OCI-LY7 (cell line): ENCODE results near the gene MKI67. TPM values are rescaled to one million over a fixed set of nuclear protein-coding genes. Genes with fewer than 3 reads are reported as not detected.
A peak's percentile ranks its signal among the peaks of the same experiment; 100 is the strongest.

ENCODE experiments used
- BruUV-seq: library from RNA; stranded (reverse); fragments of 400-500 nt; replicated peaks from 2 replicates; lab custom pipeline; 2021; lab: Mats Ljungman, UMichigan
- CTCF ChIA-PET: fragments of 300-600 bp; sonication (Branson Sonifier 250); formaldehyde crosslinking; loops from one replicate; lab custom pipeline; 2022; ENCODE audit warnings: antibody characterized with exemption; ENCODE audit not compliant: unreplicated experiment; lab: Charles Lee
- POLR2A ChIA-PET: fragments of 300-600 bp; sonication (Branson Sonifier 250); formaldehyde crosslinking; loops from one replicate; lab custom pipeline; 2022; ENCODE audit warnings: antibody characterized with exemption; lab: Charles Lee
- DNase-seq: peaks from one replicate; pipeline ENCODE4 v3.0.0-alpha.2; 2015; ENCODE audit warnings: low spot score
- H2AFZ ChIP-seq: fragments of 200-600 bp; sonication (generic), shearing (Covaris generic); 2 replicates; pipeline ENCODE4 v1.6.1; 2014; ENCODE audit warnings: mild to moderate bottlenecking, antibody characterized with exemption, low read length, moderate library complexity
- H3K27ac ChIP-seq: fragments of 200-600 bp; sonication (generic); 2 replicates; pipeline ENCODE4 v1.5.1; 2014; ENCODE audit warnings: mixed run types, low read depth, mild to moderate bottlenecking, moderate library complexity, low read length, inconsistent platforms; ENCODE audit not compliant: poor library complexity, severe bottlenecking
- H3K36me3 ChIP-seq: fragments of 200-600 bp; sonication (generic); 2 replicates; pipeline ENCODE4 v1.6.1; 2014; ENCODE audit warnings: mild to moderate bottlenecking, antibody characterized with exemption, low read length, moderate library complexity, mixed read lengths; ENCODE audit not compliant: insufficient read depth
- H3K4me1 ChIP-seq: fragments of 200-600 bp; sonication (generic); 2 replicates; pipeline ENCODE4 v1.5.1; 2014; ENCODE audit warnings: mild to moderate bottlenecking, low read length; ENCODE audit not compliant: insufficient read depth, poor library complexity, severe bottlenecking
- H3K4me2 ChIP-seq: fragments of 200-600 bp; sonication (generic); 2 replicates; pipeline ENCODE4 v1.6.1; 2014; ENCODE audit warnings: mild to moderate bottlenecking, low read length
- H3K4me3 ChIP-seq: fragments of 200-600 bp; sonication (generic); 2 replicates; pipeline ENCODE4 v1.5.1; 2014; ENCODE audit warnings: mild to moderate bottlenecking, low read depth, low read length; ENCODE audit not compliant: poor library complexity, severe bottlenecking
- H3K79me2 ChIP-seq: fragments of 200-600 bp; sonication (generic); 2 replicates; pipeline ENCODE4 v1.6.1; 2016; ENCODE audit warnings: low read depth, mild to moderate bottlenecking, low read length, moderate library complexity, mixed read lengths; ENCODE audit not compliant: insufficient read depth
- H3K9me2 ChIP-seq: fragments of 200-600 bp; sonication (generic); 2 replicates; pipeline ENCODE4 v1.6.1; 2016; ENCODE audit warnings: mild to moderate bottlenecking, low read length, mixed read lengths; ENCODE audit not compliant: insufficient read depth
- H3K9me3 ChIP-seq: fragments of 200-600 bp; sonication (generic); 2 replicates; pipeline ENCODE4 v1.6.1; 2014; ENCODE audit warnings: mild to moderate bottlenecking, mixed run types, low read length, mixed read lengths
- H4K20me1 ChIP-seq: fragments of 200-600 bp; sonication (generic); 2 replicates; pipeline ENCODE4 v1.6.1; 2014; ENCODE audit warnings: mild to moderate bottlenecking, antibody characterized with exemption, low read length, moderate library complexity, mixed read lengths; ENCODE audit not compliant: insufficient read depth
- EZH2phosphoT487 ChIP-seq: fragments of 200-600 bp; sonication (generic); IDR thresholded peaks from 2 replicates; pipeline ENCODE4 v1.6.1; 2018; ENCODE audit warnings: low read depth, borderline replicate concordance, mild to moderate bottlenecking, mixed run types, antibody characterized with exemption, low read length, moderate library complexity, mixed read lengths
- intact Hi-C: fragments of 100-400 bp; cut with micrococcal nuclease; formaldehyde crosslinking; loops from one replicate; pipeline ENCODE4 v1.10.0; 2022; ENCODE audit not compliant: unreplicated experiment
- total RNA-seq, 2 experiments: library from RNA; depleted of rRNA in 1 of 2; stranded (reverse); fragments of >200 nt in 1 of 2; shearing (Covaris generic) in 1 of 2; gene quantifications; 2 replicates each; pipeline ENCODE4 v1.2.3, GENCODE V29; 2014 to 2022
- TF ChIP-seq, protein P1 (sequence below): fragments of 200-600 bp; sonication (generic); conservative IDR thresholded peaks from 2 replicates; pipeline ENCODE4 v1.5.1; 2014; ENCODE audit warnings: mild to moderate bottlenecking, antibody characterized with exemption, low read length, moderate library complexity, mixed read lengths

Gene MKI67
- total RNA-seq, 2 experiments from 2014 or later = 139 to 192 TPM

GRCh38 chr10:128050936-128051335, 75.3 kb downstream of the MKI67 start:
- POLR2A ChIA-PET = no interaction called here
- Histone ChIP-seq H3K36me3 (peaks cover 7% of the 10 kb centered on the region; the same call in 1 of the 2 replicates), H3K9me3 (no peaks in the 10 kb centered on the region), H3K9me2 (no peaks in the 10 kb centered on the region), H3K79me2 (no peaks in the 10 kb centered on the region), H3K4me2 (0 out of 2 replicates have a peak overlapping the region, but pooled peaks have one; percentile 1), H4K20me1 (0 out of 2 replicates have a peak, but pooled peaks cover 5% of the 10 kb centered on the region), H3K4me1 (peaks cover 42% of the 10 kb centered on the region), H2AFZ (no peak overlapping the region), H3K4me3 (no peak overlapping the region), H3K27ac (no peak overlapping the region)
- CTCF ChIA-PET = interaction anchor here (1.6 kb wide), 1 partner anchor 11 kb away, joined by 5 read pairs; no protein-coding TSS in a partner anchor
- BruUV-seq = no TSS peak
- intact Hi-C loops = no loop called here
- TF ChIP-seq, protein P1, sequence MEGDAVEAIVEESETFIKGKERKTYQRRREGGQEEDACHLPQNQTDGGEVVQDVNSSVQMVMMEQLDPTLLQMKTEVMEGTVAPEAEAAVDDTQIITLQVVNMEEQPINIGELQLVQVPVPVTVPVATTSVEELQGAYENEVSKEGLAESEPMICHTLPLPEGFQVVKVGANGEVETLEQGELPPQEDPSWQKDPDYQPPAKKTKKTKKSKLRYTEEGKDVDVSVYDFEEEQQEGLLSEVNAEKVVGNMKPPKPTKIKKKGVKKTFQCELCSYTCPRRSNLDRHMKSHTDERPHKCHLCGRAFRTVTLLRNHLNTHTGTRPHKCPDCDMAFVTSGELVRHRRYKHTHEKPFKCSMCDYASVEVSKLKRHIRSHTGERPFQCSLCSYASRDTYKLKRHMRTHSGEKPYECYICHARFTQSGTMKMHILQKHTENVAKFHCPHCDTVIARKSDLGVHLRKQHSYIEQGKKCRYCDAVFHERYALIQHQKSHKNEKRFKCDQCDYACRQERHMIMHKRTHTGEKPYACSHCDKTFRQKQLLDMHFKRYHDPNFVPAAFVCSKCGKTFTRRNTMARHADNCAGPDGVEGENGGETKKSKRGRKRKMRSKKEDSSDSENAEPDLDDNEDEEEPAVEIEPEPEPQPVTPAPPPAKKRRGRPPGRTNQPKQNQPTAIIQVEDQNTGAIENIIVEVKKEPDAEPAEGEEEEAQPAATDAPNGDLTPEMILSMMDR = no peak
- no peak for TF ChIP-seq EZH2phosphoT487
- no peak for DNase-seq

DNA sequence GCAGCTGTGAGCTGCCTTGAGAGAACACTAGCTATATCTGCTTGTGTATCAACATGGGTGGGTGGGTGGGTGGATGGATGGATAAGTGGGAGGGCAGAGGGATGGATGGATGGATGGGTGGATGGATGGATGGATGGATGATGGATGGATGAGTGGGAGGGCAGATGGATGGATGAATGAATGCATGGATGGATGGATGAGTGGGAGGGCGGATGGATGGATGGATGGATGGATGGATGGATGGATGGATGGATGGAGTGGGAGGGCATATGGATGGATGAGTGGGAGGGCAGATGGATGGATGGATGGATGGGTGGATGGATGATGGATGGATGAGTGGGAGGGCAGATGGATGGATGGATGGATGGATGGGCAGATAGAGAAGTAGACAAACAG, 76.1 kb downstream of the MKI67 start:
- no TSS peak for BruUV-seq
- ChIA-PET CTCF (no interaction called here), POLR2A (interaction anchor here (1.6 kb wide), 1 partner anchor 9 kb away, joined by 5 read pairs; no protein-coding TSS in a partner anchor)
- Histone ChIP-seq H3K79me2 (no peaks in the 10 kb centered on the region), H3K27ac (no peak overlapping the region), H3K4me1 (peaks cover 42% of the 10 kb centered on the region), H3K9me3 (no peaks in the 10 kb centered on the region), H3K9me2 (no peaks in the 10 kb centered on the region), H2AFZ (no peak overlapping the region), H3K4me2 (no peak overlapping the region), H3K4me3 (no peak overlapping the region), H4K20me1 (0 out of 2 replicates have a peak, but pooled peaks cover 5% of the 10 kb centered on the region), H3K36me3 (0 out of 2 replicates have a peak, but pooled peaks cover 3% of the 10 kb centered on the region)
- no peak for DNase-seq
- intact Hi-C loops = no loop called here
- TF ChIP-seq EZH2phosphoT487 = no peak

- no peak overlapping the region for H2AFZ ChIP-seq
- intact Hi-C loops = no loop called here
- peak overlapping the region; percentile 75 for H3K27ac ChIP-seq
- no peaks in the 10 kb centered on the region for H3K9me2 ChIP-seq
- ChIA-PET CTCF (interaction anchor here (2.5 kb wide), 1 partner anchor 14 kb away, joined by 17 read pairs; no protein-coding TSS in a partner anchor), POLR2A (interaction anchor here (1.6 to 3.1 kb wide), 2 partner anchors 9 to 13 kb away, joined by 5 to 37 read pairs; no protein-coding TSS in a partner anchor)
- H3K36me3 ChIP-seq = 0 out of 2 replicates have a peak, but pooled peaks cover 3% of the 10 kb centered on the region
- no peaks in the 10 kb centered on the region for H3K9me3 ChIP-seq
- peaks cover 42% of the 10 kb centered on the region for H3K4me1 ChIP-seq
- H3K4me3 ChIP-seq = peak overlapping the region; percentile 79
- 0 out of 2 replicates have a peak, but pooled peaks cover 5% of the 10 kb centered on the region for H4K20me1 ChIP-seq
- no peak for DNase-seq
- BruUV-seq = no TSS peak
- TF ChIP-seq, protein P1 = no peak
- TF ChIP-seq EZH2phosphoT487 = no peak
- no peaks in the 10 kb centered on the region for H3K79me2 ChIP-seq
- H3K4me2 ChIP-seq = peak overlapping the region; percentile 100
Measured at GRCh38 chr10:128049226-128050120, 76.8 kb downstream of the MKI67 start.
